Stimulated activated naive CD8-positive, alpha-beta T cell treated with anti-CD3 and anti-CD28 coated beads, Interleukin-15, Interleukin-2, amounts not matched to agents 100 U/mL and 50 U/mL, for 24 hours (primary cell): Measurements from ENCODE around the gene BMP7.

Experiments used
- ATAC-seq: fragments of 150-1000 bp; cut with Tn5 transposase; one replicate; pipeline ENCODE4 v1.10.0; 2021
- DNase-seq: peaks from one replicate; pipeline ENCODE4 v3.0.0; 2021

The BMP7 gene

DNA sequence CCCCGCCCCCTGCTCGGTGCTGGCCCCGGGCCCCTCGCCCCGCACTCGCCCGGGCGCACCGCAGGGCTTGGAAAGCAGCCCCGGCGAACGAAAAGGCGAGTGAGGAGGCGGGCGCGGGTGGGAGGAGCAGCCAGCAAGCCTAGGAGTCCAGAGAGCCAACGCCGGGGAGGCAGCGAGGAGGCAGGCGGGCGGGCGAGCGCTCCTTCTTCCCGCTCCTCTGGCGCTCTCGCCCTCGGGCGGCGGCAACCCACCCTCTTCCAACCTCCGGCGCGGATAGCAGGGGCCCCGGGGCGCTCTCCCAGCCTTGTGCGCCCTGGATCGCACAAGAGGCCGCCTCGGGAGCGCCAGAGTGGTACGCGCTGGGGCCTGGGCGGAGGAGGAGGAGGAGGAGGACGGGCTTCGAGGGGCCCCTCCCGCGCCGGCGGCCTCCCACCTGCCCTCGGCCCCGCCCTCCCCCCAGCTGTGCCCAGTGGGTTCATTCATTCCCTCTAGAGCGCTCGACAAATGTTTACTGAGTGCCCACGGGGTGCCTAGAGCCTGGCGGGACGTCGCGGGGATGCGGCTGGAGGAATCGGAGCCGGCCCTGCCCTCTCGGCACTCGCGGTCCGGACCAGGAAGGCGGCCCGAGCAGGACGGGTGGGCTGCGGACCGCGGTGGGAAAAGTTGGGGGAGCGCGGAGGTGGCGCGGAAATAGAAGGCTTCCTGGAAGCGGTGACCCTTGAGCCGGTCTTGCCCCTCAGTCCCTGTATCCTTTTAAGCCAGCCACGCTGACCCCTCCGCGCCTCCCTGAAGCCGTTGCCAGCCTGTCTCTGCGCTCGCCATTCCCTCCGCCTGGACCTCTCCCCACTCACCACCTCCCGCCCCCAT, at the start of gene BMP7:
BMP7 (minus strand) TSS at position 351 of the 867 bp plus-strand sequence. CDS start 519 bp downstream, outside the sequence.
- DNase-seq (no peak), ATAC-seq (no peak)

DNA sequence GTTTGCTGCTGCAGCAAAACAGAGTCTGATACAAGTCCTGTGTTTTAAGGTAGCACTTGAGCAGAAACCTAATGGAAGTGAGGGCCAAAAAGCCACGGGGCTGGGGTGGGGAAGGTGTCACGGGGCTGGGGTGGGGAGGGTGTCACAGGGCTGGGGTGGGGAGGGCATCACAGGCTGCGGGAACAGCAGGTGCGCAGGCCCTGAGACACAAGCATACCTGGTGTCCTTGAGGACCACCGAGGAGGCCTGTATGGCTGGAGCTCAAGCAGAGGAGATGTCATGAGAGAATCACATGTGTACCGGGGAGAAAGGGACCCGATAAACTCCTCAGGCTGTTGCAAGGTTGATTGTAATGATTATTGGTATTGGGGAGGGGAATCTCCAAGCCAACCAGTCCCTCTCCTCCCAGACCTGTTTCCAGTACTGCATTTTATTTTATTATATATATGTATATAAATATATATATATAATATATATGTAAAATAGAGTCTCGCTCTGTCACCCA, 49.6 kb upstream of the BMP7 start:
- DNase-seq: no peak
- no peak for ATAC-seq

DNA sequence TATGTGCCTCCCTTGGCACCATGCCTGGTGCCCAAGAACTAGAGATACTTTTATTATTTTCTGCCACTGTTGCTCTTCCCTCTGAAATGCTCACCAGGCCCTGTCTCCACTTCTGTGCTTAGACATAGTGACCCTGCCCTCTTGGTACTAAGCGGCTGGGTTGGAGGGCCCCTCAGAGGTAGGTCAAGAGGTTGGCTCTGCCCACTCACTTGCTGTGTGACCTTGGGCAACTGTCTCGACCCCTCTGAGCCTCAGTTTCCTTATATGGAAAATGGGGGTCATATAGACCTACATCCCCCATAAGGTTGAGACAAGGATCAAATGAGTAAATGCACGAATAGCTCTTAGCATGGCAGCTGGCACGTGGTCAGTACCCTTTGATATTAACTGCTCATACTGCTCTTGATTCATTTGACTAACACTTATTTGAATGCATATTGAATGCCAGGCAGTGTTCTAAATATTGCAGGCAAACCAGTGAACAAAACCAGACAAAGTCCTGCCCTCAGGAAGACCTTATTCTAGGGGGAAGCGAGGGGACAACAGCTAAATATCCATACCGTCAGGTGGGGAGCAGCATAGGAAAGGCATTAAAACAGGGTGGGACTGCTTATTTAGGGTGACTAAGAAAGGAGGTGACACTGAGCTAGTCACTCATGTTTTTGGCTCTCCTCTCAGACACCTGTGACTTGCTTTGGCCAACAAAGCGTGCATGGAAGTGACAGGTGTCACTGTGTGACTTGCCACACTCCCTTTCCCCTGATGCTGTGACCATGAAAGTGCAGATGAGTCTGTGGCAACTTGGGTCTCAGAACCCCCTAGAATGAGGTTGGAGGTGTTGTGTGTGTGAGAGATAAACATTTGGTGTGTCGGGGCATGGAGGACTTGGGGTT, 48.9 kb upstream of the BMP7 start:
- ATAC-seq (no peak), DNase-seq (no peak)

DNA sequence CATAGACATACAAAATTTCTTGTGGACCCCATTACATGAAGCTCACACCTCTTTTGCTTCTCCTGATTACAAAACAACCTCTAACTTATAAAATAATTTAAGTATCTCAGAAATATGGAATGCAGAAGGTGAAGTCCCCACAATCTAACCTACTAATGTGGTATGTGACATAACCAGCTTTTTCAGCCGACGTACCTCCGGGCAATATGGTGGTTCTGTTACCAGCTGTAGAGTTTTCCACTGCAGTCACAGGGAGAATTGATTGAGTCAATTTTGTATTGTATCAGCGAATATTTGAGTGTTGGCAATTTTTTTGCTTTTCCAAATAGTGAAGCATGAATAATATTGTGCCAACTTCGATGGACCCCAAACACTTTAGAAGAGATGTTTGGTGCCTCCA, 47.5 kb upstream of the BMP7 start:
- ATAC-seq (no peak), DNase-seq (no peak)

DNA sequence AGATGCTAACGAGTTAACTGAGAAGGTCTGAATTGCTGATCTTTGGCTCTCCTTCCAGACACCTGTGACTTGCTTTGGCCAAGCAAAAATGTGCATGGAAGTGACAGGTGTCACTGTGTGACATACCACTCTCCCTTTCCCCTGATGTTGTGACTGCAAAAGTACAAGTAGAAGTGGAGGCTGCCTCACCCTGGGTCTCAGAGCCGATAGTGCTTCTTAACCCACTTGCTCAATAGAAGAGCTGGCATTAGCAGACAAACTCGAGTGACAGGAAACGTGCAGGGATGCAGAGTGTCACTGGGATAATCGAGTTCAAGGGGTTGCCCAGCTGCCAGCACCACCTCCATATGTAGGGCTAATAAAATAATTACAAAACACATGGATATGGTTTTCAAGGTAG, 46.8 kb upstream of the BMP7 start:
- ATAC-seq: no peak
- no peak for DNase-seq

DNA sequence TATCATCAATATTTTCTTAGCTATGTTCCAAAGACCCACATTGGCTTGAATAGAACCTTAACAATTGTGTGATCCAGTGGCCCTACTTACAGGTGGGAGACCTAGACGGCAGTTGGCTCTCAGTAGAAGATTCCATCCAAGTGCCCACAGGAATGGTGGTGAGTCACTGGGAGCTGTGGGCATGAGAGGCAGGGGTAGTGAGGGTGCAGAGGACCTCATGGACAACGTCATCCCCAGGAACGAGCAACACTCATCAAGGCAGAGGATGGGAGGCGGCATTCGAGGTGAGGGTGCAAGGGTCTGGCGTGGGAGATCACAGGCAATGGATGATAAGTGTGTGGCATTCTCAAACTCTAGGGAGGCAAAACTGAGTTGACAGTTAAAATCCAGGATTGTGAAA, 45.7 kb upstream of the BMP7 start:
- no peak for DNase-seq
- ATAC-seq: no peak

DNA sequence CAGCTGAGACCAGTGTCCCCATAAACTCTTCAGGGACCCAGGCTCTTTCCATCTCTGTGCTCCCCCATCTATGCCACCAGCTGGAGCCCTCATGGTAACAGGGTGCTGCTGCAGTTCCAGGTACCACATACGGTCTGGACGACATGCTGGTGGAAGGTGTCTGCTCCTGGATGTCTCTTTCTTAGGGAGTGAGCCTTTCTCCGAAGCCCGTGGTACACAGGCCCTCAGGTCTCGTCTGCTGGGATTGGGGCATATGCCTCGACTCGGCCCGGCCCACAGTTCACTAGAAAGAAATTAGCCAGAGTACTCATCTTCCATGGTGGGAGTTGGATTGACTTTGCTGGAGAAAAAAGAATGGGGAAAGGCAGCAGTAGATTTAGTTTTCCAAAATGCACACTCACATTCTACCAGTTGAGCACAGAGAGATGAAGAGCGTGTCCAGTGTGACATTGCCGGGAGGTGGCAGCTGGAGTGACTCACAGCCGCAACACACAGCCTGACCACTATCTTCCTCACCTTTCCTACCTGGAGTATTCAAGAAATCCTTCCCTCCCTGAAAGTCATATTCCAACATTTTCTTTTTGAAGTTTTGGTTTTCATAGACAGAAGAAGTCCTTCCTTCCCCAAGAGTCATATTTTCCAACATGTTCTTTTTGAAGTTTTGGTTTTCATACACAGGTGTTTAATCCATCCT, 44.5 kb upstream of the BMP7 start:
- ATAC-seq: no peak
- DNase-seq: no peak

DNA sequence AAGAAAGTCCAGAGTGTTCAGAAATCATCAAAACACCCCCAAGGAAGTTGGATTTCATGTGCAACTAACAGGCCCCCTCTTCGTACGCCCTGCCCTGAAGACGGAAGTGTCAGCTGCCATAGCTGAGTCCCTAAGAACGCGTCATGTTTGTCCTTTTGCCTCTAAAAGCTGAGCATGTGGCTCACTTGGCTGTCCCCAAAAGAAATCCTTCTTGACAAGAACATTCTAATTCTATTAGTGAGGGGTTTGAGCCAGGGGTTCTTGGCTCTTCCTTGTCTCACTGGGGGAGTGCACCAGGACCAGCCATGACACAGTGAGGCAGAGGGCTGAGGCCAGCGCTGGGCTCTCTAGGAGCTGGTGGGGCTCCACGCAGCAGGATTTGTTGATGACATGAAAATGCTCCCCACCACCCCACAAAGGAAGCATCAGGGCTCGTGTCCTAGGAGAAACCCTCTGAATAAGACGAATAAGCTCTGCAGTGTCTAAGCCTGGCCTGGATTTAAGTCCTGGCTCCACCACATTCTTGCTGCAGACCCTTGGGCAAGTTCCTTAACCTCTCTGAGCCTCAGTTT, 43.2 kb upstream of the BMP7 start:
- ATAC-seq (no peak), DNase-seq (no peak)

DNA sequence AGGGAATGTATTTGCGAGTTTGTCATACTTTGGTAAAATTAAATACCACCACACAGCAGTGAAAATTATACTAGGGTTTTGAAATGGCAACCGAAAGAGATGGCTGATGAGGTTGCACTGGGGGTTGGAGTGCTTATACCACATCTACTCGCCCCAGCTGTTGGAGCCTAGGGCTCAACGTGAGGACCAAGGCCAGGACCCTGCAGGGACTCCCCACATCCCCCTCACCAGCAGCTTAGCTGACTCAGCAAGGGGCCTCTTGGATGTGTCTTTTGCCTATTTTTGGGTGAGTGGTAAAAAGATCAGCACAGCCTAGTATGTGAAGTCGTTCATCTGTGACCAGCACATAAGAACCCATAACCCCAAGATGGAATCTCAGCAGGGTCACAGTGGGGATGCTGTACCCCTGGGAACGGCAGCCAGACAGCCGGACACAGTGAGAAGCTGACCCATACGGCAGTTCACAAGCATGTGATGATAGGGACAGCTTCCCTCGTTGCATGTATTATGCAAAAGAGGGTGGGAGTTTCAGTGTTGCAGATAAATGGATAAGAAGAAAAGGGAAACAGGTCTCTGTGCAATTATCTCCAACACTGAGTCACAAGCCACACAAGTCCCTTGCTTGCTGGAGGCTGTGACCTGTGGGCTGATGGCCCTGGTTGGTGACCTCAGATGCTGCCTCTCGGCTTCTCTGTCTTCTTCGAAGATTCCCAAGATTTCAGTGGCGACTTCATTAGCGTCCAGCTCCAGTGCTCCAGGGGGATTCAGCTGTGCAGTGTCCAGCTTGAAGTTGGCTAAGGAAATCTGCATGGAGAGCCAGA, 42.2 kb upstream of the BMP7 start:
- ATAC-seq: no peak

DNA sequence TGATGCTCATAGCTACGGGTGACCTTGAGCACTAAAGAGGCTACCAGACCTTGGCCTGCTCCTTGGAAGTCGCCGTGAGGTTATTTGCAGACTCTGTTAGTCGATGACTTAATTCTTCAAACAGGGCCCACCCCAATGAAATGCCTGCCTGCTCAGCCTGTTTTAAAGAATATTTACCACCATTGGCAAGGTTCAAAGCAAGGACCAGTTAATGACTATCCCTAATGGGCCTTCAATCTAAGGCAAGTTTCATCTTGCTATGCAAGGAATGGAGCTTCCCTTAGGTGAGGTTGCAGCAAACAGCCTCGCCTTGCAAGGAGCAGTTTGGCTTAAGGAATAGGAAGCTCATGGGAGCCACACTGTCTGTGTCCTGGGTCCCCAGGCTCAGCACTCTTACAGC, 40.3 kb upstream of the BMP7 start:
- no peak for ATAC-seq
- DNase-seq: no peak

More for the DNA sequence above, 42.2 kb upstream of the BMP7 start:
- no peak for DNase-seq

DNA sequence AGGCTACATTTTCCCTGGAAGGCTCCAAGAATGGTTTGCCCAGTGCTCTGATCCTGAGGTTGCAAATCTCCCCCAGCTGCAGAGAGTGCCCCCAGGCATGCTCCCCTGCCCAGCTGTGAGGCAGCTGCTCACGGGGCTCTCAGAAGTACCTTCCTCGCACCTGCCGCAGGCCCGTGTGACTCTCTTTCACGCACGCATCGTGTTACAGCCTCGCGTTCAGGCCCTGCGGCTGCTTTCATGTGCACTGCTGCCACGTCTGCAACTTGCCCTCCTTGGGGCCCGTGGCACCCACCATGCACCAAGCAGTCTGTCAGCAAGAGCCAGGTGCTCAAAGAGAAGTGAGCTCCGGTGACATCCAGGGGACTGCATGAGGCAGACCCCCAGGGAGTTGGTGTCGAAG, 34.6 kb upstream of the BMP7 start:
- no peak for DNase-seq
- ATAC-seq: no peak

DNA sequence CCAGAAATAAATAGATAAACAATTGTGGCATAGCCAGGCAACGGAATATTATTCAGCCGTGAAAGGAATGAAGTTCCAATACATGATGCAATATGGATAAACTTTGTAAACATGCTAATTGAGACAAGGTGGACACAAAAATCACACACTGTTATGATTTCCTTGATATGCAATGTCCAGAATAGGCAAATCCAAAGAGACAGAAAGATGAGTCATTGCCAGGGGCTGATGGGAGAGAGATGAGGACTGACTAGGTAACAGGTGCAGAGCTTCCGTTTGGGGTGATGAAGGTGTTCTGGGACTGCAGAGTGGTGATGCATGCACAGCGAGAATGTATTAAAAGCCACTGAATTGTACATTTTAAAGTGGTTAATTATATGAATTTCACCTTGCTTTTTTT, 32.0 kb upstream of the BMP7 start:
- no peak for DNase-seq
- ATAC-seq: no peak

DNA sequence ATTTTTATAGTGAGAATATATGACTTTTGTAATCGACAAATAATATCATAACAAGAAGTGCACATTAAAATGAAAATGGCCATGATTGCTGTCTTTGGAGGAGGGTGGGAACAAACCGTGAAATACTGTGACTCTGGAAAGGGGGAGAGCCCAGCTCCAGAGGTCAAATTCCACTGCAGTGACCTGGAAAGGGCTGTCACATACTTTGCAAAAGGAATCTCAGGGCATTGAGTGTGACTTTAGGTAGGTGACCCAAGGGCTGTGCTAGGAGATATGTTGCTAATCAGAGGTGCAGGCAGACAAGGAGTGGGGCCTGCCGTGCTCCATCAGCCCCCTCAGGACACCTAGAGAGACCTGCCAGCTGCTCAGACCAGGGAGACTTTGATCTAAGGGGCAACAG, 28.1 kb upstream of the BMP7 start:
- DNase-seq: no peak
- no peak for ATAC-seq

DNA sequence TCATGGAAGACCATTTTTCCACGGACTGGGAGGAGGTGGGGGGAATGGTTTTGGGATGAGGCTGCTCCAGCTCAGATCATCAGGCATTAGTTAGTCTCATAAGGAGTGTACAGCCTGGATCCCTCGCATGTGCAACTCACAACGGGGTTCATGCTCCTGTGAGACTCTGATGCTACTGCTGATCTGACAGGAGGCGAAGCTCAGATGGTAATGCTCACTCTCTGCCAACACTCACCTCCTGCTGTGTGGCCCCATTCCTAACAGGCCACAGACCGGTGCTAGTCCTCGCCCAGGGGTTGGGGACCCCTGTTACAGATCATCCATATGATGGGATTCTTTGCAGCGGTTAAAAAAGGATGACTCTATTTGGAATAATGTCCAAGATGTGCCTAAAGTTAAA, 27.6 kb upstream of the BMP7 start:
- ATAC-seq: no peak
- DNase-seq: no peak

DNA sequence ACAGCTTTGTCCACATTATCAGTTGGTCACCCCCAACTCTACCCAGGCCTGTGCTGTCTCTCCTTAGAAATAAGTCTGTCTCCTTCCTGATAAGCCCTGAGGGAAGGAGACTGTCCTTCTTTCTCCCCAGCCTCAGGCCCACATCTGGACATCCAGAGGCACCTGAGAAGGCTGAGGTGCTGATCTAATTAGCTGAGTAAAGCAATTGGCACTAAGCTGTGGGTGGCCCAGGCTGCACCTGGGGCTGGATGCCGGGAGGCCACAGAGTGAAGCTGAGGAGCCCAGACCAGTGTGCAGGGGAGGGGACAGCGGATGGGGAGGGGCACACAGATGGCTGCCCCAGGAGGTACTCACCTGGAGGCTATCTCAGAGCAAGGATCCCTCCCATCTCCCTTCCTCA, 26.2 kb upstream of the BMP7 start:
- DNase-seq: no peak
- ATAC-seq: no peak

DNA sequence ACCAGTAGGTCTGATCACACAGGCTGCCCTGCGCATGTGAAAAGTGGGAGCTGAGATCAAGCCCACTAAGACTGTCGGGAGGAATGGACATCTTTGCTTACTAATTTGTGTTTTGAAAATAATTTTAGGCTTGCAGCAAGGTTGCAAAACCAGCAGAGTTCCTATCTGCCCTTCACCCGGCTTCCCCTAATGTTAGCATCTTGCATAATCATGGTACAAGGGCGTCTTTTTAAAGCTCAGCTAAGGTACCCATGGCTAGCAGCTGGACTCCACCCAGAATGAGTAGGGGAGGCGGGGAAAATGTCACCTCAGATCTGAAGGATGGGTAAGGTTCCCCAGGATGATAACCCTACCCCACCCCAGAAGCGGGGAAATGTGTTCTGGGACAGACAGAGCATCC, 25.3 kb upstream of the BMP7 start:
- DNase-seq (no peak), ATAC-seq (no peak)

DNA sequence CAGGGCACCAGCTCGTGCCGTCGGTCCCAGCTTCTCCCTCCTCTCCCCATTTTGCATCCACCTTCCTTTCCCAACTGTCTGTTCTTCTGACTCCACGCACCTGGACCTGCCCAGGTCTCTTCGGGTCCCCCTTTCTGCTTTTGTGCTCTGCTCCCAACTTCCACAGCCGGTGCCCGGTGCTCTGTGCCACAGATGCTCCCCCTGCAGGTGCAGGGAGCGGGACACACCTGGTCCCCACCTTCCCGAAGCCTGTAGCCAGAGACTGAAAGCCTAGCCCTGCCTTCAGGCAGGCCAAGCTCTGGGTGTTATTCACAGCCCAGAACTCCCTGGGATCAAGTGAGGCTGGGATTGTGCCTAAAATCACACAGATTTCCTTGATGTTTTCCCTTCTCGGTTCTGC, 24.6 kb upstream of the BMP7 start:
- no peak for ATAC-seq
- DNase-seq: no peak

DNA sequence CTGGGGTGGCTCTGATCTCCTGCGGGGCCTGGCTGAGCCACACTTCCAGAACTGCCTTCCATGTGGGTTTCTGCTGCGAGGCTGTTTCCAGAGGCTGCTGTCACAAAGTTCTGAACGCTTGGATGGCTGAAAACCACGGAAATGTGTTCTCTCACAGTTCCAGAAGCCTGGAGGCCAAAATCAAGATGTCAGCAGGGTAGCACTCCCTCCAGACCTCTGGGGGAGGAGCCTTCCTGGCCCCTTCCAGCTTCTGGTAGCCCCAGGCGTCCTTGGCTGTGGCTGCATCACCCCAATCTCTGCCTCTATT, 23.7 kb upstream of the BMP7 start:
- ATAC-seq: no peak
- DNase-seq: no peak

DNA sequence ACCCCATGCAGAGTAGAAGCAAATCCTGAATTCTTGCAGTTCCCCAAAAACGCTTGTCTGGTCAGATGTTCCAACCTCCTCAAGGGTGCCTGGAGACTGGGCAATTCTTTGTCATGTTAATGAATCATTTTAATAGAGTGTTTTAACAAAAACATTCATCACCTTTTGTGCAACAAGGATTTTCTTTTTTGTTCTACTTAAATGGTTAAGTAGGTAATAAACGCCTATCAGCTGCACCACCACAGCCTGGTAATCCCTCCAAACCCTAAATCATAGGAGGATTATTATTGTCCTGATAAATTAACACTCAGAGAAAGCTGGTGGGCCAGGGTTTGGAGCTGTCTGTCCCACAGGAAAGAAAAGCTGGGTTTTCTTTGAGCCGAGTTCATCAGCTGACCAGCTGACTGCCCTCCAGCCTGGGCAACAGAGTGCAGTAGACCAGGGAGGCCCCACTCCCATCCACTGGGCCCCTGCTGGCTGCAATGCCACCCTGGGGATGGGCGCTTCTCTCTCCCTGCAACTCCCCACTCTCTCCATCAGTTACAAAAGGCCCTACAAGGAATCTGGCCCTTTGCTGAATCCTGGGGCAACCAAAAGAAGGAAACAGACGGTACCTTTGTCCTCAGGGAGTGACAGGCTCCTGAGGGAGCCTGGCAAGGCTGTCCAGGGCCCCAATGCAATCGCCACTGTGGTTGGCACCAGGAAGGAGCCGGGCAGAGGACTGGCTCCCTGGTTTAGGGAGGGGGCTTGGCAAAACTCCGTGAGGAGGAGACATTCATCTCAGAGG, 23.1 kb upstream of the BMP7 start:
- ATAC-seq: no peak
- DNase-seq: no peak

DNA sequence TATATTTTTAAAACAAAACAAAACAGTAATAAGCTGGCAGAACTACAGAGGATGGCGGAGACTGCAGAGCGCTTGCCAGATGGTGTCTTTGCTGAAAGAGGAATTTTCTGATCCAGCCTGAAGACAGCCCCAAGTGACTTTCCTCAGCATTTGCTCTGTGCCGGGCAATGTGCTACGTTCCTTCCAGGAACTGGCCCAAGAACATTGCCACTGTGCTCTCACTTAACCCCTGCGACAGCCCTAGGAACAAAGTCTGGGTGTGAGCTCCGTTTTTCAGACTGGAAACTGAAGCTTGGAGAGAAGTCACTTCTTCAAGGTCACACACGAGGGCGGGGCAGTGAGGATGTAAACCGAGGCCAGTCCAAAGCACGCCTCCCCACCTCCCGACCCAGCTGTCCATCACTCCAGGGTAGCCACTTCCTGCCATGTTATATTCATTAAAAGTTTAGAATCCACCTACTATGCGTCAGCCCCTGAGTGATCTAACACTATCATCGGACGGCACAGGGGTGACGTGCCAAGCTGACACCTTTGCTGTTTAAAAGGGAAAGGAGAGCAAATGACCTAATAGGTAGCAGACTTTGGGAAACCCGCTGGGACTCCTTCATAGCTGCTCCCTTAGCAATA, 22.3 kb upstream of the BMP7 start:
- no peak for DNase-seq
- no peak for ATAC-seq
